ENCODE measurements around the gene SIL1. TPM values are rescaled to one million over a fixed set of nuclear protein-coding genes. Genes with fewer than 3 reads are reported as not detected.

SIL1 gene
- polyA plus RNA-seq, 1 donor (not counting 4 experiments of a cell fraction or from before 2014, with no cell fraction given) = 45.4 TPM

DNA sequence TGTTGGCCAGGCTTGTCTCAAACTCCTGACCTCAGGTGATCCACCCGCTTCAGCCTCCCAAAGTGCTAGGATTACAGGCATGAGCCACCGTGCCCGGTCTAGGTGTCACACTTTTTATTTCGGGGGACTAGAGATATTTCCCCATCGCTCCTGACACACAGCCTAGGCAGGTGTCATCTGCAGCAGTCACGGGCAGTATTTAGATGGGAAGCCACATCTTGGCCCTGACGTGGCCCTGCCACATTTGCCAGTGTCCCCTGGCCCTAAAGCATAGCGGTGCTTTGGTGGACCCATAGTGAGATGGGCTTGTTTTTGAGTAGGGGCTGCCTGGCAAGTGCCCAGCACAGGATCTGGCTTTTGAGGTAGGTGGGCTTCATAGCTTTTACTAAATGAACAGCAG, 278.0 kb downstream of the SIL1 start:
- dilution Hi-C loops (cut with MboI; ENCODE audit: extremely low pct_ligation_motif_present, low sequenced_read_pairs) = no loop called here
- H3K9me1 ChIP-seq (ENCODE audit: control insufficient read depth, extremely low read depth, insufficient read depth, low read length) = no peaks in the 10 kb centered on the region
- no peak overlapping the region for H2AFZ ChIP-seq (ENCODE audit: control insufficient read depth, low read length)
- H3K4me1 ChIP-seq (ENCODE audit: control insufficient read depth, extremely low read depth, insufficient read depth, low read length) = peaks cover 4% of the 10 kb centered on the region
- no peak for TF ChIP-seq EZH2 (IDR thresholded peaks at IDR 0.05; ENCODE audit: low read length)
- TF ChIP-seq, protein P1, sequence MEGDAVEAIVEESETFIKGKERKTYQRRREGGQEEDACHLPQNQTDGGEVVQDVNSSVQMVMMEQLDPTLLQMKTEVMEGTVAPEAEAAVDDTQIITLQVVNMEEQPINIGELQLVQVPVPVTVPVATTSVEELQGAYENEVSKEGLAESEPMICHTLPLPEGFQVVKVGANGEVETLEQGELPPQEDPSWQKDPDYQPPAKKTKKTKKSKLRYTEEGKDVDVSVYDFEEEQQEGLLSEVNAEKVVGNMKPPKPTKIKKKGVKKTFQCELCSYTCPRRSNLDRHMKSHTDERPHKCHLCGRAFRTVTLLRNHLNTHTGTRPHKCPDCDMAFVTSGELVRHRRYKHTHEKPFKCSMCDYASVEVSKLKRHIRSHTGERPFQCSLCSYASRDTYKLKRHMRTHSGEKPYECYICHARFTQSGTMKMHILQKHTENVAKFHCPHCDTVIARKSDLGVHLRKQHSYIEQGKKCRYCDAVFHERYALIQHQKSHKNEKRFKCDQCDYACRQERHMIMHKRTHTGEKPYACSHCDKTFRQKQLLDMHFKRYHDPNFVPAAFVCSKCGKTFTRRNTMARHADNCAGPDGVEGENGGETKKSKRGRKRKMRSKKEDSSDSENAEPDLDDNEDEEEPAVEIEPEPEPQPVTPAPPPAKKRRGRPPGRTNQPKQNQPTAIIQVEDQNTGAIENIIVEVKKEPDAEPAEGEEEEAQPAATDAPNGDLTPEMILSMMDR (optimal IDR thresholded peaks at IDR 0.05 in 1 of 3, IDR thresholded peaks at IDR 0.05 in 1 of 3, conservative IDR thresholded peaks at IDR 0.05 in 1 of 3; ENCODE audit: extremely low read depth in 1 of 3, insufficient read depth in 2 of 3, low read length in 3 of 3) = no peak
- no peak overlapping the region for H3K27ac ChIP-seq (ENCODE audit: control insufficient read depth, insufficient read depth, low read length)
- DNase-seq (ENCODE audit: low read depth, low spot score) = no peak
- H3K79me2 ChIP-seq (ENCODE audit: control insufficient read depth, insufficient read depth, low read length) = peaks cover 2% of the 10 kb centered on the region
- H3K9me3 ChIP-seq (ENCODE audit: control insufficient read depth, low read depth, low read length) = no peaks in the 10 kb centered on the region
- no peak overlapping the region for H3K9ac ChIP-seq (ENCODE audit: control insufficient read depth, extremely low read depth, insufficient read depth, low read length)
- peaks cover 9 to 19% of the 10 kb centered on the region in 2 experiments for H3K36me3 ChIP-seq (ENCODE audit: control insufficient read depth in 2 of 2, extremely low read depth in 1 of 2, insufficient read depth in 2 of 2, low read length in 2 of 2)
- no peaks in the 10 kb centered on the region for H4K20me1 ChIP-seq (ENCODE audit: control insufficient read depth, extremely low read depth, insufficient read depth, low read length)
- H3K27me3 ChIP-seq (ENCODE audit: control insufficient read depth, extremely low read depth, insufficient read depth, low read length) = no peaks in the 10 kb centered on the region
- no peak overlapping the region for H3K4me3 ChIP-seq (ENCODE audit: control insufficient read depth in 2 of 3, extremely low read depth in 1 of 3, insufficient read depth in 2 of 3, low read depth in 1 of 3, low read length in 3 of 3)
- no peak for FAIRE-seq
- H3K4me2 ChIP-seq (ENCODE audit: control insufficient read depth, extremely low read depth, insufficient read depth, low read depth, low read length) = no peak overlapping the region

DNA sequence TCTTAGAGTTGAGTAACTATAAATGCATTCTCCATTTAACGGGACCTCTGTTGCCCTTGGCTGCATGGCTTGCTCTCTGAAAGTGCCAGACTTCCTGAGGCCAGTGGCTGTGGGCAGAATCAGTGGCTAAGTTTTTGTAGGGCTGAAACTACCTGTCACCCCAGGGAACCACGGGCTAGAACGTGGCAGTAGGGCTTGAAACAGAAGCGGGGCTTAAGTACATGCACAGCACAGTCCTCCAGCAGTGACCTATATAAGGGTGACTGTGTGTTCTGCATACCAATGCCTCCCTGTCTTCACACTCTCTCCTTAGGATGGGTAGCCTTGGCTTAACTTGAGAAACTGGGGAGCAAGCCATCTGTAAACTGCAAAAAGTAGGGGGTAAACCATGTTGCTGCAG, 279.5 kb downstream of the SIL1 start:
- no peaks in the 10 kb centered on the region for H4K20me1 ChIP-seq (ENCODE audit: control insufficient read depth, extremely low read depth, insufficient read depth, low read length)
- no peak overlapping the region for H3K4me2 ChIP-seq (ENCODE audit: control insufficient read depth, extremely low read depth, insufficient read depth, low read depth, low read length)
- H3K27ac ChIP-seq (ENCODE audit: control insufficient read depth, insufficient read depth, low read length) = no peak overlapping the region
- H3K27me3 ChIP-seq (ENCODE audit: control insufficient read depth, extremely low read depth, insufficient read depth, low read length) = no peaks in the 10 kb centered on the region
- DNase-seq (ENCODE audit: low read depth, low spot score) (no peak), FAIRE-seq (no peak)
- no peaks in the 10 kb centered on the region for H3K9me1 ChIP-seq (ENCODE audit: control insufficient read depth, extremely low read depth, insufficient read depth, low read length)
- peaks cover 2% of the 10 kb centered on the region for H3K79me2 ChIP-seq (ENCODE audit: control insufficient read depth, insufficient read depth, low read length)
- H3K36me3 ChIP-seq (ENCODE audit: control insufficient read depth in 2 of 2, extremely low read depth in 1 of 2, insufficient read depth in 2 of 2, low read length in 2 of 2) = peaks cover 3 to 12% of the 10 kb centered on the region in 2 experiments
- H3K9me3 ChIP-seq (ENCODE audit: control insufficient read depth, low read depth, low read length) = no peaks in the 10 kb centered on the region
- H3K9ac ChIP-seq (ENCODE audit: control insufficient read depth, extremely low read depth, insufficient read depth, low read length) = no peak overlapping the region
- dilution Hi-C loops (cut with MboI; ENCODE audit: extremely low pct_ligation_motif_present, low sequenced_read_pairs) = no loop called here
- H3K4me3 ChIP-seq (ENCODE audit: control insufficient read depth in 2 of 3, extremely low read depth in 1 of 3, insufficient read depth in 2 of 3, low read depth in 1 of 3, low read length in 3 of 3) = no peak overlapping the region
- TF ChIP-seq, protein P1 (optimal IDR thresholded peaks at IDR 0.05 in 1 of 3, IDR thresholded peaks at IDR 0.05 in 1 of 3, conservative IDR thresholded peaks at IDR 0.05 in 1 of 3; ENCODE audit: extremely low read depth in 1 of 3, insufficient read depth in 2 of 3, low read length in 3 of 3) = no peak
- TF ChIP-seq EZH2 (IDR thresholded peaks at IDR 0.05; ENCODE audit: low read length) = no peak
- peaks cover 4% of the 10 kb centered on the region for H3K4me1 ChIP-seq (ENCODE audit: control insufficient read depth, extremely low read depth, insufficient read depth, low read length)
- H2AFZ ChIP-seq (ENCODE audit: control insufficient read depth, low read length) = no peak overlapping the region
